ENCODE measurements around the gene WAPL.
"Not testable (repeated sequence)": the region's sequence is repeated elsewhere in the genome, so short reads cannot be mapped to it uniquely, and the experiment has no call there.

WAPL gene, protein sequence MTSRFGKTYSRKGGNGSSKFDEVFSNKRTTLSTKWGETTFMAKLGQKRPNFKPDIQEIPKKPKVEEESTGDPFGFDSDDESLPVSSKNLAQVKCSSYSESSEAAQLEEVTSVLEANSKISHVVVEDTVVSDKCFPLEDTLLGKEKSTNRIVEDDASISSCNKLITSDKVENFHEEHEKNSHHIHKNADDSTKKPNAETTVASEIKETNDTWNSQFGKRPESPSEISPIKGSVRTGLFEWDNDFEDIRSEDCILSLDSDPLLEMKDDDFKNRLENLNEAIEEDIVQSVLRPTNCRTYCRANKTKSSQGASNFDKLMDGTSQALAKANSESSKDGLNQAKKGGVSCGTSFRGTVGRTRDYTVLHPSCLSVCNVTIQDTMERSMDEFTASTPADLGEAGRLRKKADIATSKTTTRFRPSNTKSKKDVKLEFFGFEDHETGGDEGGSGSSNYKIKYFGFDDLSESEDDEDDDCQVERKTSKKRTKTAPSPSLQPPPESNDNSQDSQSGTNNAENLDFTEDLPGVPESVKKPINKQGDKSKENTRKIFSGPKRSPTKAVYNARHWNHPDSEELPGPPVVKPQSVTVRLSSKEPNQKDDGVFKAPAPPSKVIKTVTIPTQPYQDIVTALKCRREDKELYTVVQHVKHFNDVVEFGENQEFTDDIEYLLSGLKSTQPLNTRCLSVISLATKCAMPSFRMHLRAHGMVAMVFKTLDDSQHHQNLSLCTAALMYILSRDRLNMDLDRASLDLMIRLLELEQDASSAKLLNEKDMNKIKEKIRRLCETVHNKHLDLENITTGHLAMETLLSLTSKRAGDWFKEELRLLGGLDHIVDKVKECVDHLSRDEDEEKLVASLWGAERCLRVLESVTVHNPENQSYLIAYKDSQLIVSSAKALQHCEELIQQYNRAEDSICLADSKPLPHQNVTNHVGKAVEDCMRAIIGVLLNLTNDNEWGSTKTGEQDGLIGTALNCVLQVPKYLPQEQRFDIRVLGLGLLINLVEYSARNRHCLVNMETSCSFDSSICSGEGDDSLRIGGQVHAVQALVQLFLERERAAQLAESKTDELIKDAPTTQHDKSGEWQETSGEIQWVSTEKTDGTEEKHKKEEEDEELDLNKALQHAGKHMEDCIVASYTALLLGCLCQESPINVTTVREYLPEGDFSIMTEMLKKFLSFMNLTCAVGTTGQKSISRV (N-terminal part only)

DNA sequence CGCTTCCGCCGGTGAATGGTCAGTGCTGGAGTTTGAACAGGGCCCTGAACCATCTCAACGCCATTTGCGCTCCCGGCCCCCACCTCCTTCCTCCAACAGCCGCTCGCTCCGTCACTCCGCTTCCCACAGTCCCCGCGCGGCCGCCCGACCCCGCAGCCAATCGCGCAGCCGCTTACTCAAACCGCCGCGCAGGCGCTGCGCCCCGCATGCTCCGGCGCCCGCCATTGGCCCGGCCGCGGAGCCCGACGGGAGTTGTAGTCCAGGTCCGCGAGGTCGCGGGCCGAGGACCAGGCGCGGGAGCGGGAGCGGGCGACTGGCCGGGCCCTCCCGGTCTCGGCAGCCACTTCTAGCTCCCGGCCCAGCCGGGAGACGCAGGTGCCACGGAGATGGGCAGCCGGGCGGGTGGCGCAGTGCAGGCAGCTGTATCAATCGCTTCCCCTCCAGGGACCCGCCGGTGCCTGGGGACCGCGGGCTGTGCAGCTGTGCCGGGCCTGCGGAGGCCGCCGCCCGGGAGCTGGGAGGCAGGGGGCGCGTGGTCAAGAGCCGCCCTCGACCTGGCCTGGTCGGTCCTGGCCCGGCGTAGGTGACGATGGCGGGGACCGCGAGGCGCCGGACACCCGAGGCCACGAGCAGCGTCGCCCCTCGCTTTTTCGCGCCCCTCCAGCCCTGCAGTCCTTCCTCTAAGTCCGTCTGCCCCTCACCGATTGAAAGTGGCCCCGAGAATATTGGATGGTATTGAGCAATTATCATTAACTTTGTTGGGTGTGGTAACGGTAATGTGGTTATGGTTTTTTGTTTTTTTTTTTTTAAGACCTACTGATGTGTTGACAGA, at the start of gene WAPL:
WAPL (minus strand) TSS at position 115 of the 832 bp plus-strand sequence. CDS start 3,723 bp downstream, outside the sequence.
- peak; percentile 79 for DNase-seq

DNA sequence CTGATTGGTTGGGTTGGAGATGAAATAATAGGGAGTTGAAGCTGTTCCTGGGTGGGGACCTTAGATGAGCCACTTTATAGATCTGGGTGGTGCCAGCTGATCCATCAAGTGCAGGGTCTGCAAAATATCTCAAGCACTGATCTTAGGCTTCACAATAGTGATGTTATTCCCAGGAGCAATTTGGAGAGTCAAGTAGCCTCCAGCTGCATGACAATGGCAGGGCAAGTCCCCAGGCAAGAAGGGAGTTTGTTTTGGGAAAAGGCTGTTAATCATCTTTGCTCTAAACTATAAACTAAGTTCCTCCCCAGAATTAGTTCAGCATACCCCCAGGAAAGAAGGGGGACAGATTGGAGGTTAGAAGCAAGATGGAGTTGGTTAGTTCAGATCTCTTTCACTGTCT, 47.7 kb upstream of the WAPL start:
- no peak for DNase-seq

DNA sequence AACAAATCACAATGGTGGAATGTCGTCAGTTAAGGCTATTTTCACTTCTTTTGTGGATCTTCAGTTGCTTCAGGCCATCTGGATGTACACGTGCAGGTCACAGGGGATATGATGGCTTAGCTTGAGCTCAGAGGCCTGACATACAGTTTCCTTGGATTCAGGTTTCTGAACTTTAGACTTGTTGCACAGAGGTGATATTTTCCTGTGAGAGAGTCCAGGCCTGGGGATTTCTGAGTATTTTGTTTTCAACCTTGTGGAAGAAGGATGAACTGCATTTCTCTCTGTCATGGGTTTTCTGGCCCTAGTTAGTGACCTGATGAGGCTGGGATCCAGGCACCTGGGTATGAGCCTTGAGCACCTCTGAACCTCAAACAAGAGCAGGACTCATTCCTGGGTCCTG, 44.9 kb upstream of the WAPL start:
- DNase-seq, result not testable (repeated sequence)

DNA sequence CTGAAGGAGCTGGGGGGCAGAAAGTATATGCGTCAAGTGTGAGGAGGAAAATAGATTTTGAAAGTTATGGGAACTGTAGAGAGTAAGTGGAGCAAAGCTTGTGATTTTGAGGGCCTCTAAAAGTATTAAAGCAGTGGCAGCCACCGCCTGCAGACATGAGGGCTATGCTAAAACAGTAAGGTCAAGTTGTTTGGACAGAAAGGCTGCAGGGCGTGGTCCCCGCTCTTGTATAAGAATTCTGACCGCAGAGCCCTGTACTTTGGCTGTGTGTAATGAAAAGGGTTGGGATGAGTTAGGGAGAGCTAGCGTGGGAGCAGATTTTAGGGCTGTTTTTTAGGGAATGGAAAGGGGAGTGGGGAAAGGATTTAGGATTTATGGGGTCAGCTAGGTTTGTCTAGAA, 41.7 kb upstream of the WAPL start:
- not testable (repeated sequence) for DNase-seq

DNA sequence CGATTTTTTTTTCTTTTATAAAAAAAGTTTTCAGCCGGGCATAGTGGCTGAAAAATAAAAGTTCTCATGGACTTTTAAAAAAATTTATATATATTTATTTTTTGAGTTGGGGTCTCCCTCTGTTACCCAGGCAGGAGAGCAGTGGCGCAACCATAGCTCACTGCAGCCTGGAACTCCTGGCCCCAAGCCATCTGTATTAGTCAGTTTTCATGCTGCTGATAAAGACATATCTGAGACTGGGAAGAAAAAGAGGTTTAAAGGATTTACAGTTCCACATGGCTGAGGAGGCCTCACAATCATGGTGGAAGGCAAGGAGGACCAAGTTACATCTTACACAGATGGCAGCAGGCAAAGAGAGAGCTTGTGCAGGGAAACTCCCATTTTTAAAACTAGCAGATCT, 37.1 kb upstream of the WAPL start:
- DNase-seq, result not testable (repeated sequence)

DNA sequence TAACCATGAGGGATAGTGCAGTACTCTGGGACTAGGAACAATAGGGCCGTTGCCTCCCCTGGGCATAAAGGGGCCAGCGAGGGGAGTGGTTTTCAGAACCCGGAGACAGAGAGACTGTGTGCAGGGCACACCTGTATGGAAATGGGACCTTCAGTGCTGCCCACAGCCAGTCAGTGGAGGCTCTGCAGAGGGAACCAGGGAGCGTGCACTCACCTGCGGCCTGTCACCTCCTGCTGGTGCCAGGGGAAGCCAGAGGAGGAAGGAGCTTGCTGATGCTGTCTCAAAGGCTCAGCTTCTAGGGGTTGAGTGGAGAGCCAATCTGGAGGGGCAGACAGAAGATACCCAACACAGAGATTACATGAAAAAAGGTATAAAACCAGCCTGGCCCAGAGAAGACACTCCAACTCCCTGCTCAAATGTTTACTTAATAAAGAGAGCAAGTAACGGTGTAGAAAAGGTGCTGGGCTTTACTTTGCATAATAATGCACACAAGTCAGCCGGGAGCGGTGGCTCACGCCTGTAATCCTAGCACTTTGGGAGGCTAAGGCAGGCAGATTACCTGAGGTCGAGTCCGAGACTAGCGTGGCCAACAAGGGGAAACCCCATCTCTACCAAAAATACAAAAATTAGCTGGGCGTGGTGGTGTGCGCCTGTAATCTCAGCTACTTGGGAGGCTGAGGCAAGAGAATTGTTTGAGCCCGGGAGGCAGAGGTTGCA, 35.5 kb upstream of the WAPL start:
- no peak for DNase-seq

DNA sequence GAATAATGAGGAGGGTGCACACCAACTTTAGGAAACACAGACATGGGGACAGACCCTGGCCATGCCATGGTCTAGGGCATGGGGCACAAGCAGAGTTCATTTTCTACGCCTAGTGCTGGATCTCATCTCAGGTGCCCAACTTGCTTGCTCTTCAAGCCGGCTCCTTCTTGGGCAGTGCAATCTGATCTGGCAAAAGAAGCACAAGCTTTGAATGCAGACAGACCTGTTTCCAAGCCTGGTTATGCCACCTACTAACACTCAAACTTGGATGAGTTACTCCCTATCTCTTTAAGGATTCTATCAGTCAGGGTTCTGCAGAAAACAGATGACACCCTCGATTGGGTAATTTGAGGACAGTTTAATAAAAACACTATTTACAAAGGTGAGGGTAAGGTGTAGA, 34.9 kb upstream of the WAPL start:
- no peak for DNase-seq

DNA sequence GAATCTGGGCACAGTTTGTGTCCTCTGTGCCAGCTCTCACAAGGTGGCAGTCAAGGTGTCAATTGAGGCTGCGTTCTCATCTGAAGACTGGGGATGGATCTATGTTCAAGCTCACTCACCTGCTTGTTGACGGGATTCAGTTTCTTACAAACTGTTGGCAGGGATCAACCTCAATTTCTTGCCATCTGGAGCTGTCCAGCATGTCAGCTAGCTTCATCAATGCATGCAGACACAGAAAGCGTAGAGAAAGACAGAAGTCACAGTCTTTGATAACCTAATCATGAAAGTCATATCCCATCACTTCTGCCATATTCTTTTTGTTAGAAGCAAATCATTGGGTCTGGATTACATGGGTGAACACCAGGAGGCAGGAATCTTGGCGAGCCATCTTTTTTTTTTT, 32.0 kb upstream of the WAPL start:
- DNase-seq, result no peak

DNA sequence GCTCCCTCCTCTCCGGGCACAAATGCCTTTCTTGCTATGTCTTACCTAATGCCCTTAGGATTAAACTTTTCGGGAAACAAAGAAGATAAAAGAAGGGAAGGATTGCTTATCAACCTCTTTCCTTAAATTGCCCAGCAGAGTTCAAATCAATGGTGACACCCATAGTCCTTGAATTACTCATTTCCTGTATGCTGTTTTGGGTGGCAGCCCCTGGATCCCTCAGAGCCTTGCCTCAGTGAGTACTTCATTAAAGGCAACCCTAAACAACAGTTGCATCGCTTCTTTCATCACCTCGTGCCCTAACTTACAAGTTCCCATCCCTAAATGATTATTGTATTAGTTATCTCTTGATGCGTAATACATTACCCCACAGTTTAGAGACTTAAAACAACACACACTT, 31.6 kb upstream of the WAPL start:
- DNase-seq, result no peak

DNA sequence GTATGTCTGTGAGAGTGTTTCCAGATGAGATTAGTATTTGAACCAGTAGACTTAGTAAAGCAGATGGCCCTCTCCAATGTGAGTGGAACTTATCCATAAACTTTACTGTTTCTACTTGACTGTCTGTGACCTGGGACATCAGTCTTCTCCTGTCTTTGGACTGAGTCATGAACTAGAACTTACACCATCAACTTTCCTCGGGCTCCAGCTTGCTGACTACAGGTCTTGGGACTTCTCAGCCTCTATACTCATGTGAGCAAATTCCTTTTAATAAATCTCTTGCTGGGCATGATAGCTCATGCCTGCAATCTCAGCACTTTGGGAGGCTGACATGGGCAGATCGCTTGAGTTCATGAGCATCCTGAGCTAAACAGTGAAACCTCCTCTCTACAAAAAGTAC, 25.7 kb upstream of the WAPL start:
- no peak for DNase-seq

DNA sequence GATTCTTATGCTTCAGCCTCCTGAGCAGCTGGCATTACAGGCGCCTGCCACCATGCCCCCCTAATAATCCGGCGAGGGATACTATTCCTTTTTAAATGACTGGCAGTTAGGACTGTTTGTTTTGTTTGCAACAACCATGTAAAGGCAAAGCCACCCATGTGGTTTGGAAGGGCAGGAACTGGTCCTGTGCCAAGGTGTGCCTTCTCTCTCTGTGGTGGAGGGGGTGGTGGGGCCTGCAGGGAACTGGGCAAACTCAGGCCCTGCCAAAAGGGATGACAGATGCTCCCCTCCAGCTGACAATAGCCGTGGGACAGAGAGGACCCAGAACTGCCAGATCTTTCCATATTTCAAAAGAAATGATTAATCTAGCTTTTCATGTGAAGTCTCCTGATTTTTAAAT, 23.5 kb upstream of the WAPL start:
- peak; percentile 65 for DNase-seq

DNA sequence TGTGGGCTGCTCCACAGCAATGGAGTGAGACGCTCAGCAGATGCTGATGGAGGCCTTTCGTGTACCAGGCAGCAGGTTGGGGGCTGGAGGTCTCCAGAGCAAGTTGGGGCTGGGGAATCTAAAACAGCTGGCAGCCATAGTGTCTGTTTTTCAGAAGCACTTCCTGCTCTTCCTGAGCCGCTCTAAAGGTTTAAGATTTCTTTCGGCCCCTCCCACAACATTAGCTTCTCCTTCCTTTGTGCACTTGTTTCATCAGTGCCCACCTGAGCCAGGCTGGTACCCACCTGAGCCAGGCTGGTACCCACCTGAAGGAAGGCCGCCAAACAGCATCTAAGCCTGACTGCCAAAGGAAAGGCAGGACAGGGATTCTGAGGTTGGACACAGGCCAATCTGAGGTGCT, 18.4 kb upstream of the WAPL start:
- DNase-seq, result no peak

DNA sequence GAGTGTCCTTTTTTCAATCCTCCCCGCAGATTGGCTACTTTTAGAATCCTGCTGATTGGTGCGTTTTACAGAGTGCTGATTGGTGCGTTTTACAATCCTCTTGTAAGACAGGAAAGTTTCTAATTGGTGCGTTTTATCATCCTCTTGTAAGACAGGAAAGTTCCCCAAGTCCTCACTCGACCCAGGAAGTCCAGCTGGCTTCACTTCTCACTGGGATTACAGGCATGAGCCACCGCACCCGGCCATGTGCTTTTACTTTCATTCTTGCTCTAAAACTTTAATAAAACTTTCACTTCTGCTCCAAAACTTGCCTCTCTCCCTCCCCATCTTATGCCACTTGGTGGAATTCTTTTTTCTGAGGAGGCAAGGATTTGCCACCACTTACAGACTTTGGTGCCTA, 17.0 kb upstream of the WAPL start:
- DNase-seq, result no peak

DNA sequence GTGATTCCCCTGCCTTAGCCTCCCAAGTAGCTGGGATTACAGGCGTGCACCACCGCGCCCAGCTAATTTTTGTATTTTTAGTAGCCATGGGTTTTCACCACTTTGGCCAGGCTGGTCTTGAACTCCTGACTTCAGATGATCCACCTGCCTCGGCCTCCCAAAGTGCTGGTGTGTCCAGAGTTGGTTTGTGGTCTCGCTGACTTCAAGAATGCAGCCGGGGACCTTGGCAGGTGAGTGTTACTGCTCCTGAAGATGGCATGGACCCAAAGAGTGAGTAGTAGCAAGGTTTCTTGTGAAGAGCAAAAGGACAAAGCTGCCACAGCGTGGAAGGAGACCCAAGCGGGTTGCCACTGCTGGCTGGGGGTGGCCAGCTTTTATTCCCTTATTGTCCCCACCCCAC, 16.4 kb upstream of the WAPL start:
- DNase-seq, result not testable (repeated sequence)

DNA sequence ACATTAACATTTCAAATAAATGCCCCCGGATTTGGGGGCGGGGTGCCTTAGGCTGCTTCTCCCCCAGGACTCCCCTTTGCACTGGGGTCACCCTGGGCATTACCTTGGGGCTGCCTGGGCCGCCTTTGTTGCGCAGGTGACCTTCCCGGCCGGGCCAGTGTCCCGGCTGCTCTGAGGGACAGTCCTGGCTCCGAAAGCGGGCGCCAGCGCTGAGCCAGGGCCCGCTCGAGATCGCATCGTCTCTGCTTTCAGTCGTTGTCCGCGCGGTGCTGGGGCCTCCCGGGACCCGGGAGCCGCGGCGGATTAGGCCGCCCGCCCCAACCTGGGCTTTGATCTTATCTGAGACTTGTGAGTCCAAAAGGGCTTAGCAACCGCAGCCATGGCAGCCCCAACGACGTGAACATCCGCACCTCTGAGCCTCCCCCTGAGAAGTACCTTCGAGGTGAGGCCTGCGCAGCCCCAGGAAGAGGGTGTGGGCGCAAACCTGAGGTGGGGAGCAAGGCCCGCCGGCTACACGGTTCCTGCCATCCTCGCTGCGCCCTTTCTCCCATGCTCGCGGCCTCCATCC, 14.8 kb upstream of the WAPL start:
- no peak for DNase-seq

DNA sequence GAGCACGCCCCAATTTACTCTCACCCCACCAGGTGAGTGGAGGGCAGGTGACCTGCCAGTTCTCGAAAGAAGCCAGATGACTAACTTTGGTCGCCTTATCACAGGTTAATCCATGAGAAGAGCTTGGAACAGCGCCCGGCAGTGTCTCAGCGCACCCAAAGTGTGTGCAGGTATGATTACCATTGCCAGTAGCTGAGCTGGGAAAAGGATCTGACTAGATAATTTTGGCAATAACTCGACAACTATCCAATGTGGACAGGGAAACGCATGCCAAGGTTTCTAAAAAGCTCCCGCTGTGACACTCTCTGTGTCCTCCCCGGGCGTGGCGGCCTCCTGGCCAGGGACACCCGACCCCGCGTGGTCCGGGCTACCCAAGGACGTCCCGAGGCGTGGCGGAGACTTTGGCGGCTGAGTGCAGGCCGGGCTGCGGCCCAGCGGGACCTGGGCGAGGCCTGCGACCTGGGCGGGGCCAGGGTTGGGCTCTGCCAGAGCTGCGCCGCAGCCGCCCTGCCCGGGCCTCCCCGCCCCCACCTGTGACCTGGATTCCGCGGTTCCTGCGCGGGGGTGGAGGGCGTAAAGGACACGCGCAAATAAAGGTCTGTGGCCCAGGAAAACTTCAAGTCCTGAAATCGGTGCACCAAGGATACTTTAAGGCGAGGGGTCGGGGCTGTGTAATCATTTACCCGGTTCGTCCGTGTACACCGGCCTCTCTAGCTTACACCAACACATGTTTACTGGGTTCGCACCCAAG, 13.7 kb upstream of the WAPL start:
- no peak for DNase-seq

DNA sequence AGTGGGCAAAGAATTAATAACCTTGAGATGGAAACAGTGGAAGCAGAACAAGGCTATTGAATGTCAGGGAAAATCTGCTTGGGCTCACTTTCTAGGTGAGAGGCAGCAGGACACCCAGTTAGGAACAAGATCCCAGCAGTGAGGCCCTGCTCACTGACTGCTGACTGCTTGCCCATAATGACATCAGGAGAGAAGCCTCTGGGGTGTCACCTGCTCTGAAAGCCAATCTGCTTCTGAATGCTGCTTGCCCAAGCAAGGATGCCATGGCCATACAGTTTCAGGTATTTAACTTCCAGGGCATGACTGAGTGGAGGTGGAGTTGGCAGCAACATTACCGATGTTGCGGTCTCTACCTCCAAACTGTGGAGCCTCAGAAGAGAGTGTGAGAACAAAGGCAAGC, 11.7 kb upstream of the WAPL start:
- DNase-seq, result no peak

DNA sequence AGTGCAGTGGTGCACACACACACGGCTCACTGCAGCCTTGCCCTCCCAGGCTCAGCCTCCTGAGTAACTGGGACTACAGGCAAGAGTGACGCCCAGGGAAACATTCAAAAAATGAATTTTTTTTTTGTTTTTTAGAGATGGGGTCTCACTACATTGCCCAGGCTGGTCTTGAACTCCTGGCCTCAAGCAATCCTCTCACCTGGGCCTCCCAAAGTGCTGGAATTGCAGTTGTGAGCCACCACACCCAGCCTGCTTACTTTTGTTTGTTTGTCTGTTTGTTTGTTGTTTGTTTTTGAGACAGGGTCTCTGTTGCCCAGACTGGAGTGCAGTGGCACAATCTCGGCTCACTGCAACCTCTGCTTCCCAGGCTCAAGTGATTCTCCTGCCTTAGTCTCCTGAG, 7.1 kb upstream of the WAPL start:
- DNase-seq, result not testable (repeated sequence)

DNA sequence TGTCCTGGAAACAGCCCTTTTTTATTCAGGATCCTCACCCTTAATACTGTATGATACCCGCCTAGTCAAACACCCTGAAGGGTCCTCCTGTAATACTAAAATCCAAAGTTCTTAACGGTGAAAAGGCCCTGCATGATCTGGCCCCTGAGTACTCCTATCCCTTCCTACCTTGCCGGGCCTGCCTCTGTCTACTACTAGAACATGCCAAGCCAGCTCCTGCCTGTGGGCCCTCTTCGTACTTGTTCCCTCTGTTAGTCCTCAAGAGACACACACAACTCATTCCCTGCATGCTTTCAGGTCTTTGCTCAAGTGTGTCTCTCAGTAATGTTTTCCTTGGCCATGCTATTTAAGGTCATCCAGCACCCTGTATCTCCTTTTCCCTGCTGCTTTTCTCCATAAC, 5.0 kb upstream of the WAPL start:
- DNase-seq, result no peak

DNA sequence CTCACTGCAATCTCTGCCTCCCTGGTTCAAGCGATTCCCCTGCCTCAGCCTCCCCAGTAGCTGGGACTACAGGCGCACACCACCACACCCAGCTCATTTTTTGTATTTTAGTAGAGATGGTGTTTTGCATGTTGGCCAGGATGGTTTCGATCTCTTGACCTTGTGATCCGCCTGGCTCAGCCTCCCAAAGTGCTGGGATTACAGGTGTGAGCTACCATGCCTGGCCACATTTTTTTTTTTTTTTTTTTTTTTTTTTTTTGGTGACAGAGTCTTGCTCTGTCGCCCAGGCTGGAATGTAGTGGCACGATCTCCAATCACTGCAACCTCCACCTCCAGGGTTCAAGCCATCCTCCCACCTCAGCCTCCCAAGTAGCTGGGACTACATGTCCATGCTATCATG, 4.1 kb upstream of the WAPL start:
- DNase-seq, result not testable (repeated sequence)
